OCI-LY7 (cell line): ENCODE data around the gene DHRSX. TPM values are rescaled to one million over a fixed set of nuclear protein-coding genes. Genes with fewer than 3 reads are reported as not detected.
A peak's percentile ranks its signal among the peaks of the same experiment; 100 is the strongest.

Experiments
- BruUV-seq: library from RNA; stranded (reverse); fragments of 400-500 nt; replicated peaks from 2 replicates; lab custom pipeline; 2021; lab: Mats Ljungman, UMichigan
- CTCF ChIA-PET: fragments of 300-600 bp; sonication (Branson Sonifier 250); formaldehyde crosslinking; loops from one replicate; lab custom pipeline; 2022; ENCODE audit warnings: antibody characterized with exemption; ENCODE audit not compliant: unreplicated experiment; lab: Charles Lee
- POLR2A ChIA-PET: fragments of 300-600 bp; sonication (Branson Sonifier 250); formaldehyde crosslinking; loops from one replicate; lab custom pipeline; 2022; ENCODE audit warnings: antibody characterized with exemption; lab: Charles Lee
- DNase-seq: peaks from one replicate; pipeline ENCODE4 v3.0.0-alpha.2; 2015; ENCODE audit warnings: low spot score
- H2AFZ ChIP-seq: fragments of 200-600 bp; sonication (generic), shearing (Covaris generic); 2 replicates; pipeline ENCODE4 v1.6.1; 2014; ENCODE audit warnings: mild to moderate bottlenecking, antibody characterized with exemption, low read length, moderate library complexity
- H3K27ac ChIP-seq: fragments of 200-600 bp; sonication (generic); 2 replicates; pipeline ENCODE4 v1.5.1; 2014; ENCODE audit warnings: mixed run types, low read depth, mild to moderate bottlenecking, moderate library complexity, low read length, inconsistent platforms; ENCODE audit not compliant: poor library complexity, severe bottlenecking
- H3K36me3 ChIP-seq: fragments of 200-600 bp; sonication (generic); 2 replicates; pipeline ENCODE4 v1.6.1; 2014; ENCODE audit warnings: mild to moderate bottlenecking, antibody characterized with exemption, low read length, moderate library complexity, mixed read lengths; ENCODE audit not compliant: insufficient read depth
- H3K4me1 ChIP-seq: fragments of 200-600 bp; sonication (generic); 2 replicates; pipeline ENCODE4 v1.5.1; 2014; ENCODE audit warnings: mild to moderate bottlenecking, low read length; ENCODE audit not compliant: insufficient read depth, poor library complexity, severe bottlenecking
- H3K4me2 ChIP-seq: fragments of 200-600 bp; sonication (generic); 2 replicates; pipeline ENCODE4 v1.6.1; 2014; ENCODE audit warnings: mild to moderate bottlenecking, low read length
- H3K4me3 ChIP-seq: fragments of 200-600 bp; sonication (generic); 2 replicates; pipeline ENCODE4 v1.5.1; 2014; ENCODE audit warnings: mild to moderate bottlenecking, low read depth, low read length; ENCODE audit not compliant: poor library complexity, severe bottlenecking
- H3K79me2 ChIP-seq: fragments of 200-600 bp; sonication (generic); 2 replicates; pipeline ENCODE4 v1.6.1; 2016; ENCODE audit warnings: low read depth, mild to moderate bottlenecking, low read length, moderate library complexity, mixed read lengths; ENCODE audit not compliant: insufficient read depth
- H3K9me2 ChIP-seq: fragments of 200-600 bp; sonication (generic); 2 replicates; pipeline ENCODE4 v1.6.1; 2016; ENCODE audit warnings: mild to moderate bottlenecking, low read length, mixed read lengths; ENCODE audit not compliant: insufficient read depth
- H3K9me3 ChIP-seq: fragments of 200-600 bp; sonication (generic); 2 replicates; pipeline ENCODE4 v1.6.1; 2014; ENCODE audit warnings: mild to moderate bottlenecking, mixed run types, low read length, mixed read lengths
- H4K20me1 ChIP-seq: fragments of 200-600 bp; sonication (generic); 2 replicates; pipeline ENCODE4 v1.6.1; 2014; ENCODE audit warnings: mild to moderate bottlenecking, antibody characterized with exemption, low read length, moderate library complexity, mixed read lengths; ENCODE audit not compliant: insufficient read depth
- EZH2phosphoT487 ChIP-seq: fragments of 200-600 bp; sonication (generic); IDR thresholded peaks from 2 replicates; pipeline ENCODE4 v1.6.1; 2018; ENCODE audit warnings: low read depth, borderline replicate concordance, mild to moderate bottlenecking, mixed run types, antibody characterized with exemption, low read length, moderate library complexity, mixed read lengths
- intact Hi-C: fragments of 100-400 bp; cut with micrococcal nuclease; formaldehyde crosslinking; loops from one replicate; pipeline ENCODE4 v1.10.0; 2022; ENCODE audit not compliant: unreplicated experiment
- total RNA-seq, 2 experiments: library from RNA; depleted of rRNA in 1 of 2; stranded (reverse); fragments of >200 nt in 1 of 2; shearing (Covaris generic) in 1 of 2; gene quantifications; 2 replicates each; pipeline ENCODE4 v1.2.3, GENCODE V29; 2014 to 2022
- TF ChIP-seq, protein P1 (sequence below): fragments of 200-600 bp; sonication (generic); conservative IDR thresholded peaks from 2 replicates; pipeline ENCODE4 v1.5.1; 2014; ENCODE audit warnings: mild to moderate bottlenecking, antibody characterized with exemption, low read length, moderate library complexity, mixed read lengths

DHRSX gene
- total RNA-seq, 2 experiments from 2014 or later, result 25.2 to 30.9 TPM

DNA sequence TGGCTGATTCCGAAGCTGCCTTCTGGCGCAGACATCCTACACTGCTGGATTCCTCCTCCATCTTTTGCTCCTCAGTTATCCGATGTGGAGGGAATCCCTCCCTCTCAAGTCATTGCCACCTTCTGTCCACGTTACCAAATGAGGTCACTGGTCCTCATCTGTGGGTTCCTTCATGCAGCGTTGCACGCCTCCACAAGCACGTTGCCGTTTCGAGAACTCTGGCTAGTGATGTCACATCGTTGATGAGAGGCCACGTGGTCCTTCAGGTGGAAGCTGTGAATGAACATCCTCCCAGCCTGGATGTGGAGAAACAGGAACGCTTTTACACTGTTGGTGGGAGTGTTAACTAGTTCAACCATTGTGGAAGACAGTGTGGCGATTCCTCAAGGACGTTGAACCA, 323.2 kb downstream of the DHRSX start:
- Histone ChIP-seq H3K36me3 (no peaks in the 10 kb centered on the region), H4K20me1 (no peaks in the 10 kb centered on the region), H2AFZ (no peak overlapping the region), H3K4me1 (peaks cover 47% of the 10 kb centered on the region), H3K4me3 (no peak overlapping the region), H3K9me3 (no peaks in the 10 kb centered on the region), H3K9me2 (no peaks in the 10 kb centered on the region), H3K27ac (peak overlapping the region; percentile 85), H3K79me2 (no peaks in the 10 kb centered on the region), H3K4me2 (no peak overlapping the region)
- intact Hi-C loops, result loop anchor here (5.0 kb wide), 2 partner anchors 340 to 415 kb away; no protein-coding TSS in a partner anchor
- DNase-seq, result no peak
- ChIA-PET POLR2A (no interaction called here), CTCF (no interaction called here)
- no TSS peak for BruUV-seq
- no peak for TF ChIP-seq EZH2phosphoT487
- TF ChIP-seq, protein P1, sequence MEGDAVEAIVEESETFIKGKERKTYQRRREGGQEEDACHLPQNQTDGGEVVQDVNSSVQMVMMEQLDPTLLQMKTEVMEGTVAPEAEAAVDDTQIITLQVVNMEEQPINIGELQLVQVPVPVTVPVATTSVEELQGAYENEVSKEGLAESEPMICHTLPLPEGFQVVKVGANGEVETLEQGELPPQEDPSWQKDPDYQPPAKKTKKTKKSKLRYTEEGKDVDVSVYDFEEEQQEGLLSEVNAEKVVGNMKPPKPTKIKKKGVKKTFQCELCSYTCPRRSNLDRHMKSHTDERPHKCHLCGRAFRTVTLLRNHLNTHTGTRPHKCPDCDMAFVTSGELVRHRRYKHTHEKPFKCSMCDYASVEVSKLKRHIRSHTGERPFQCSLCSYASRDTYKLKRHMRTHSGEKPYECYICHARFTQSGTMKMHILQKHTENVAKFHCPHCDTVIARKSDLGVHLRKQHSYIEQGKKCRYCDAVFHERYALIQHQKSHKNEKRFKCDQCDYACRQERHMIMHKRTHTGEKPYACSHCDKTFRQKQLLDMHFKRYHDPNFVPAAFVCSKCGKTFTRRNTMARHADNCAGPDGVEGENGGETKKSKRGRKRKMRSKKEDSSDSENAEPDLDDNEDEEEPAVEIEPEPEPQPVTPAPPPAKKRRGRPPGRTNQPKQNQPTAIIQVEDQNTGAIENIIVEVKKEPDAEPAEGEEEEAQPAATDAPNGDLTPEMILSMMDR, result no peak

DNA sequence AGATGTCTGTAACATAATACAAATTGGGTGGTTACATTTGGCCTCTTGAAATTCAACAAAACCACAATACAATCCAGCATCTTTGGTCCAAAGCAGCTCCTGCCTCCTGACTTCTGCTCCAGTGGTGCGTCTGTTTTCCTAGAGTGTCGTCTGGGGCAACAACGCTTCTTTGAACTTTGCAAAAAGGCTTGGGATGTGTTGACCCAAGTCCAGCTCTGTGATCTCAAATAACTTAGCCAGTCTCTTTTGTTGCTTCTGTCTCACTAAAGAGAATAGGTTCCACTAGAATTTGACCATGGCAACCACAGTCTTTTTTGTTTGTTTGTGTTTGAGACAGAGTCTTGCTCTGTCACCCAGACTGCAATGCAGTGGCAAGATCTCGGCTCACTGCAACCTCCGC, 324.0 kb downstream of the DHRSX start:
- no peaks in the 10 kb centered on the region for H3K9me2 ChIP-seq
- no peak overlapping the region for H2AFZ ChIP-seq
- intact Hi-C loops, result loop anchor here (5.0 kb wide), 2 partner anchors 341 to 416 kb away; no protein-coding TSS in a partner anchor
- peaks cover 47% of the 10 kb centered on the region for H3K4me1 ChIP-seq
- no peak overlapping the region for H3K27ac ChIP-seq
- ChIA-PET POLR2A (no interaction called here), CTCF (no interaction called here)
- no peaks in the 10 kb centered on the region for H3K79me2 ChIP-seq
- no peak overlapping the region for H3K4me3 ChIP-seq
- H3K36me3 ChIP-seq, result no peaks in the 10 kb centered on the region
- no peaks in the 10 kb centered on the region for H3K9me3 ChIP-seq
- no peaks in the 10 kb centered on the region for H4K20me1 ChIP-seq
- TF ChIP-seq, protein P1, result no peak
- no peak for TF ChIP-seq EZH2phosphoT487
- no TSS peak for BruUV-seq
- DNase-seq, result no peak
- H3K4me2 ChIP-seq, result no peak overlapping the region

DNA sequence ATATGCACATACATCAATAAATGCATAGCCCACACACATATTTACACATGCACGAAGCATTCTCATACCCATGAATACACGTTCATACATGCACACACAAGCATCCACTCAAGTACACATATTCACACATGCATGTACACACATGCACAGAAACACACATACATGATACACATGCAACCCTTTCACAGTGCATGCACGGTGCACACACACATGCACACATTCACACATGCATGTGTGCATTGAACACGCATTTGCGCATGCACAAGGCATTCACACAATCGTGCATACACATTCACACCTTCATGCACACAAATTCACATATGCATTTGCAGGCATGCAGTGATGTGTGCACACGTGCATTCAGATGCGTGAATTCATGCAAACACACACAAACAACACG, 324.5 kb downstream of the DHRSX start:
- intact Hi-C loops, result loop anchor here (5.0 kb wide), 2 partner anchors 341 to 416 kb away; no protein-coding TSS in a partner anchor
- Histone ChIP-seq H3K4me3 (no peak overlapping the region), H3K4me2 (no peak overlapping the region), H4K20me1 (no peaks in the 10 kb centered on the region), H3K9me2 (no peaks in the 10 kb centered on the region), H3K4me1 (peaks cover 47% of the 10 kb centered on the region), H3K79me2 (no peaks in the 10 kb centered on the region), H3K27ac (no peak overlapping the region), H3K36me3 (no peaks in the 10 kb centered on the region), H2AFZ (no peak overlapping the region), H3K9me3 (no peaks in the 10 kb centered on the region)
- no peak for TF ChIP-seq EZH2phosphoT487
- TF ChIP-seq, protein P1, result no peak
- ChIA-PET CTCF (no interaction called here), POLR2A (no interaction called here)
- BruUV-seq, result no TSS peak
- no peak for DNase-seq
